PFSK-1 (cell line): ENCODE results near the gene GSTM2.

Experiments
- FOXP2 ChIP-seq: optimal IDR thresholded peaks from 2 replicates; pipeline ENCODE3; 2011; ENCODE audit warnings: borderline replicate concordance, control low read depth, inconsistent platforms; ENCODE audit not compliant: insufficient read depth; ENCODE audit errors: extremely low read length, extremely low read depth
- POLR2AphosphoS5 ChIP-seq: IDR thresholded peaks from 2 replicates; pipeline ENCODE4 v1.6.1; 2012; ENCODE audit warnings: low read depth, mild to moderate bottlenecking, control low read depth, low read length, moderate library complexity
- REST ChIP-seq, 2 experiments: IDR thresholded peaks; 2 replicates each; pipeline versions ENCODE4 v1.6.1 to v1.8.0; 2011 to 2012; ENCODE audit warnings: low read depth in 2 of 2, low read length in 2 of 2, control low read depth in 1 of 2, inconsistent platforms in 1 of 2, mild to moderate bottlenecking in 1 of 2, moderate library complexity in 1 of 2; ENCODE audit not compliant: insufficient read depth in 1 of 2
- SIN3A ChIP-seq: IDR thresholded peaks from 2 replicates; pipeline ENCODE4 v1.6.1; 2012; ENCODE audit warnings: mild to moderate bottlenecking, low read length, moderate library complexity, borderline replicate concordance; ENCODE audit not compliant: insufficient read depth
- TAF1 ChIP-seq: IDR thresholded peaks from 2 replicates; pipeline ENCODE4 v1.6.1; 2012; ENCODE audit warnings: low read length, control low read depth, borderline replicate concordance; ENCODE audit not compliant: insufficient read depth

GSTM2 gene

GRCh38 chr1:109643385-109644230 is 24.2 kb upstream of the GSTM2 start:
- TF ChIP-seq TAF1 (no peak), POLR2AphosphoS5 (no peak), FOXP2 (no peak), SIN3A (no peak), REST (IDR thresholded peaks at IDR 0.05; ENCODE audit: insufficient read depth in 1 of 2, low read depth in 2 of 2, low read length in 2 of 2) (no peak)

GRCh38 chr1:109644670-109645069 is 23.2 kb upstream of the GSTM2 start:
- no peak for TF ChIP-seq TAF1
- no peak for TF ChIP-seq FOXP2
- no peak for TF ChIP-seq REST (IDR thresholded peaks at IDR 0.05; ENCODE audit: insufficient read depth in 1 of 2, low read depth in 2 of 2, low read length in 2 of 2)
- TF ChIP-seq SIN3A: no peak
- TF ChIP-seq POLR2AphosphoS5: no peak

GRCh38 chr1:109649491-109649914 is 18.4 kb upstream of the GSTM2 start:
- TF ChIP-seq POLR2AphosphoS5 (no peak), FOXP2 (no peak), TAF1 (no peak), REST (IDR thresholded peaks at IDR 0.05; ENCODE audit: insufficient read depth in 1 of 2, low read depth in 2 of 2, low read length in 2 of 2) (no peak), SIN3A (no peak)

- TF ChIP-seq SIN3A: no peak
- no peak for TF ChIP-seq REST (IDR thresholded peaks at IDR 0.05; ENCODE audit: insufficient read depth in 1 of 2, low read depth in 2 of 2, low read length in 2 of 2)
- TF ChIP-seq TAF1: no peak
- TF ChIP-seq POLR2AphosphoS5: no peak
- no peak for TF ChIP-seq FOXP2
Observed at GRCh38 chr1:109650609-109651008, 17.2 kb upstream of the GSTM2 start.
